Measurements from ENCODE around the gene CAPN12. TPM values are rescaled to one million over a fixed set of nuclear protein-coding genes. Genes with fewer than 3 reads are reported as not detected.

The CAPN12 gene
- total and polyA plus RNA-seq, 2 of the 8 experiments (the other 6 are each of a cell fraction or from before 2014, with no cell fraction given): 8.8 to 20.0 TPM

- peak overlapping the region; percentile 55 for H4K91ac ChIP-seq (replicated peaks; ENCODE audit: insufficient read length, low read length)
- H3K79me2 ChIP-seq (ENCODE audit: control insufficient read depth in 1 of 2, insufficient read depth in 2 of 2, low read length in 2 of 2): peaks cover 4 to 88% of the 10 kb centered on the region in 2 experiments; a peak in 2 of 4 replicates
- H3K23me2 ChIP-seq (ENCODE audit: low read depth, low read length): no peaks in the 10 kb centered on the region
- H4K20me1 ChIP-seq (replicated peaks in 1 of 2; ENCODE audit: control insufficient read depth in 1 of 2, insufficient read depth in 2 of 2, low read length in 2 of 2): peaks cover 14 to 31% of the 10 kb centered on the region in 2 experiments
- no peak overlapping the region for H2BK15ac ChIP-seq (ENCODE audit: low read length)
- no peak overlapping the region for H4K8ac ChIP-seq (ENCODE audit: extremely low read depth, insufficient read depth, low read length)
- FAIRE-seq (no peak), DNase-seq (ENCODE audit: low read depth in 1 of 2, low spot score in 2 of 2) (no peak)
- no peak for TF ChIP-seq CHD1 (IDR thresholded peaks at IDR 0.05; ENCODE audit: low read depth, low read length)
- TF ChIP-seq CTBP2 (IDR thresholded peaks at IDR 0.05; ENCODE audit: borderline replicate concordance, insufficient read depth, insufficient read length, low read length): no peak
- TF ChIP-seq SIX5 (IDR thresholded peaks at IDR 0.05; ENCODE audit: low read depth, low read length): no peak
- TF ChIP-seq KDM4A (IDR thresholded peaks at IDR 0.05; ENCODE audit: low read depth, low read length, severe bottlenecking): no peak
- H3K79me1 ChIP-seq (ENCODE audit: low read depth, low read length): peaks cover 38% of the 10 kb centered on the region
- peaks cover 3 to 36% (median 23%) of the 10 kb centered on the region in 4 experiments for H3K4me1 ChIP-seq (replicated peaks in 1 of 4; ENCODE audit: control insufficient read depth in 3 of 4, insufficient read depth in 4 of 4, low read length in 3 of 4)
- H3K27me3 ChIP-seq (replicated peaks in 1 of 4; ENCODE audit: control insufficient read depth in 3 of 4, extremely low read depth in 1 of 4, insufficient read depth in 3 of 4, low read length in 3 of 4): no peaks in the 10 kb centered on the region
- H3K9ac ChIP-seq (replicated peaks in 1 of 4; ENCODE audit: extremely low read depth in 1 of 4, low read depth in 3 of 4, low read length in 3 of 4): no peak overlapping the region
- H3K4ac ChIP-seq (replicated peaks; ENCODE audit: insufficient read length, low read depth, low read length): no peak overlapping the region
- no peak overlapping the region for H2BK5ac ChIP-seq (ENCODE audit: low read depth, low read length)
- H2AK5ac ChIP-seq (ENCODE audit: low read depth, low read length): peak overlapping the region; percentile 98
- no peak overlapping the region for H2AFZ ChIP-seq (ENCODE audit: low read length)
- no peak overlapping the region for H3K27ac ChIP-seq (ENCODE audit: low read depth, low read length)
- no peak overlapping the region for H3K4me3 ChIP-seq (ENCODE audit: extremely low read depth in 1 of 4, insufficient read depth in 2 of 4, low read depth in 3 of 4, low read length in 4 of 4)
- WGBS, 2 experiments (ENCODE audit: extremely low coverage in 1 of 2, insufficient coverage in 1 of 2, insufficient read length in 1 of 2, insufficient replicate concordance in 2 of 2, low coverage in 1 of 2, low lambda C conversion rate in 2 of 2, missing lambda C conversion rate in 1 of 2): 93% methylated on average over 9 of the region's 9 CpGs; no CpG with 5 or more reads in 1 of the 2 experiments
- H4K5ac ChIP-seq (ENCODE audit: insufficient read length, low read depth, low read length): no peak overlapping the region
- H3K18ac ChIP-seq (ENCODE audit: extremely low read depth, low read length): no peak overlapping the region; the same call in 1 of the 2 replicates
- no peak overlapping the region for H3K56ac ChIP-seq (replicated peaks; ENCODE audit: insufficient read length, low read depth, low read length)
- CTCF ChIA-PET (ENCODE audit: partially characterized antibody): interaction anchor here (0.5 to 1.5 kb wide), 4 partner anchors 17 to 245 kb away, joined by 3 to 4 read pairs (median 3); no protein-coding TSS in a partner anchor
- no peak overlapping the region for H2BK20ac ChIP-seq (ENCODE audit: low read length)
- no peak overlapping the region for H3K4me2 ChIP-seq (ENCODE audit: insufficient read depth in 1 of 2, low read depth in 2 of 2, low read length in 2 of 2)
- no peaks in the 10 kb centered on the region for H3K9me3 ChIP-seq (ENCODE audit: insufficient read depth in 2 of 2, low read depth in 1 of 2, low read length in 1 of 2)
- 0 out of 2 replicates have a peak overlapping the region, but pooled peaks have one; percentile 68 for H2BK12ac ChIP-seq (ENCODE audit: low read depth, low read length)
- H2BK120ac ChIP-seq (replicated peaks; ENCODE audit: low read depth, low read length): no peak overlapping the region
- peaks cover 0 to 4% (median under 1%) of the 10 kb centered on the region in 4 experiments; a peak in 3 of 8 replicates for H3K36me3 ChIP-seq (ENCODE audit: control insufficient read depth in 2 of 4, insufficient read depth in 4 of 4, low read length in 3 of 4)
- POLR2A ChIA-PET (ENCODE audit: partially characterized antibody): interaction anchor here (0.6 to 23.4 kb wide), 5 partner anchors 13 to 261 kb away, joined by 3 to 495 read pairs (median 6); partner anchors contain the start of gene ACTN4
- no peak overlapping the region for H3K23ac ChIP-seq (ENCODE audit: insufficient read length)
- H3K14ac ChIP-seq (ENCODE audit: insufficient read length): no peak overlapping the region
Observed at GRCh38 chr19:38695317-38695683, 49.0 kb downstream of the CAPN12 start.
